SH-SY5Y (cell line): Measurements from ENCODE around the gene ZNF554.

Experiments
- GATA2 ChIP-seq: IDR thresholded peaks from 2 replicates; pipeline ENCODE4 v1.6.1; 2011; ENCODE audit warnings: mild to moderate bottlenecking, low read depth, low read length
- GATA3 ChIP-seq: IDR thresholded peaks from 2 replicates; pipeline ENCODE4 v1.6.1; 2011; ENCODE audit warnings: low read depth, mild to moderate bottlenecking, low read length, moderate library complexity

GRCh38 chr19:2845107-2845506, 25.4 kb downstream of the ZNF554 start:
- TF ChIP-seq GATA2: no peak
- no peak for TF ChIP-seq GATA3
